ENCODE data around the gene NTNG2.

The NTNG2 gene

DNA sequence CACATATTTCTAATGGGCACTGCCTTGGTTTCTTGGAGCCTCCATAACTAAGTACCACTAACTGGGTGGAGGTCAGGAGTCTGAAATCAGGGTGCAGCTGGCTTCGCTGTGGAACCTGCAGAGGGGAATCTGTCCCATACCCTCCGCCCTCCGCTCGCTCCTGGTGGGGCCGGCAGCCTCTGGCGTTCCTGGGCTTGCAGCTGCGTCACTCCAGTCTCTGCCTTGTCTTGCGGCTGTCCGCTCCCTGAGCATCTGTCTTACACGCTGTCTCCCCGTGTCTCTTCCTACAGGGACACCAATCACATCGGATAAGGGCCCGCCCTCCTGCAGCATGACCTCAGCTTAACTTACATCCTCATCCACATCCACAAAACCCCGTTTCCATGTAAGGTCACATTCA, 45.4 kb downstream of the NTNG2 start:
- TF ChIP-seq, protein P1, sequence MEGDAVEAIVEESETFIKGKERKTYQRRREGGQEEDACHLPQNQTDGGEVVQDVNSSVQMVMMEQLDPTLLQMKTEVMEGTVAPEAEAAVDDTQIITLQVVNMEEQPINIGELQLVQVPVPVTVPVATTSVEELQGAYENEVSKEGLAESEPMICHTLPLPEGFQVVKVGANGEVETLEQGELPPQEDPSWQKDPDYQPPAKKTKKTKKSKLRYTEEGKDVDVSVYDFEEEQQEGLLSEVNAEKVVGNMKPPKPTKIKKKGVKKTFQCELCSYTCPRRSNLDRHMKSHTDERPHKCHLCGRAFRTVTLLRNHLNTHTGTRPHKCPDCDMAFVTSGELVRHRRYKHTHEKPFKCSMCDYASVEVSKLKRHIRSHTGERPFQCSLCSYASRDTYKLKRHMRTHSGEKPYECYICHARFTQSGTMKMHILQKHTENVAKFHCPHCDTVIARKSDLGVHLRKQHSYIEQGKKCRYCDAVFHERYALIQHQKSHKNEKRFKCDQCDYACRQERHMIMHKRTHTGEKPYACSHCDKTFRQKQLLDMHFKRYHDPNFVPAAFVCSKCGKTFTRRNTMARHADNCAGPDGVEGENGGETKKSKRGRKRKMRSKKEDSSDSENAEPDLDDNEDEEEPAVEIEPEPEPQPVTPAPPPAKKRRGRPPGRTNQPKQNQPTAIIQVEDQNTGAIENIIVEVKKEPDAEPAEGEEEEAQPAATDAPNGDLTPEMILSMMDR (conservative IDR thresholded peaks at IDR 0.05) = no peak
- H3K27ac ChIP-seq = no peak overlapping the region

GRCh38 chr9:132207839-132208615, 46.2 kb downstream of the NTNG2 start:
- no peak overlapping the region for H3K27ac ChIP-seq
- TF ChIP-seq, protein P1 (conservative IDR thresholded peaks at IDR 0.05) = no peak

DNA sequence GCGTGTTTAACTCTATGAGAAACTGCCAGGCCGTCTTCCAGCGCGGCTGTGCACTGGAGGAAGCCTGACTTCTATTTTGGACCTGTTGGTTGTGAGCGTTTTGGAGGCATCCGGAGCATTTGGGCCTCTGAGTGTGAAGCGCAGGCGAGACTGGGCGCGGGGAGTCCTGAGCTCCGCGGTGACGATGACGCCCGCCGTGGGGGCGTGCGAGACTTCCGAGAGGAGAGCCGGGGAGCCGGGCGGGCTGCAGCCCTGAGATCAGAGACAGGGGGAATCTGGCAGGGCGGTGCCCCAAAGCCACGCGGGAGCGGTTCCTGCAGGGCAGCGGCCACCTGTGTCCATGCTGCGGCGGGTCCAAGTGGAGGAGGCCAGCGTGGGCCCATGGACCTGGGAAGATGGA, 47.4 kb downstream of the NTNG2 start:
- TF ChIP-seq, protein P1 (conservative IDR thresholded peaks at IDR 0.05) = no peak
- no peak overlapping the region for H3K27ac ChIP-seq

DNA sequence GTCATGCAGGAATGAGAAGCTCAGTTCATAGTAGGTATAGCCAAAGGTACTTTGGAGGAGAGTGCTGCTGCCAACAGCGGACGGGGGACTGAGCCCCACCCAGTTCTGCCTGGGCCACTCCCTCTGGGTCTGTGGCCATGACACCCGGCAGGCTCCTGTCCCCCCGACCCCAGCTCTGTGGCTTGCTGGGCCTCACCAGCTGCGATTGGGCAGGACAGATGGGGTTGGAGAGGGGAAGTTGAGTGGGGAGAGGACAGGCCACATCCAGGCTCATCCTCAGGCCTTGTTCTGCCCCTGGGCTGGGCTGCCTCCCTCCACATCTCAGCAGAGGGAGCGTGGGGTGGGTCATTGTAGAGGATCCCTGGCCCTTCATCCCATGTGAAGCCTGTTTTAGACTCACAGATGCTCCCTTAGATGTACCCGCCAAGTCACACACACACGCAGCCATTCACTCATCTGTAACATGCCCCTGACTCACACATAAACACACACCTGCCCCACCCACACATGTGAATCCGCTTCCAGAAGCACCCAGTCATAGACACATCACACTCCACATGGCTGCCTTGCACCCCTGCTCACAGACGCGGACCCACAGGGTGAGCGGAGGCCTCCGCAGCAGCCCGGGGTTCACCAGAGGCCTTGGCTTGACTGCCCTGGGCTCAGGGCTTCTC, 48.8 kb downstream of the NTNG2 start:
- H3K27ac ChIP-seq = no peak overlapping the region
- TF ChIP-seq, protein P1 (conservative IDR thresholded peaks at IDR 0.05) = no peak

DNA sequence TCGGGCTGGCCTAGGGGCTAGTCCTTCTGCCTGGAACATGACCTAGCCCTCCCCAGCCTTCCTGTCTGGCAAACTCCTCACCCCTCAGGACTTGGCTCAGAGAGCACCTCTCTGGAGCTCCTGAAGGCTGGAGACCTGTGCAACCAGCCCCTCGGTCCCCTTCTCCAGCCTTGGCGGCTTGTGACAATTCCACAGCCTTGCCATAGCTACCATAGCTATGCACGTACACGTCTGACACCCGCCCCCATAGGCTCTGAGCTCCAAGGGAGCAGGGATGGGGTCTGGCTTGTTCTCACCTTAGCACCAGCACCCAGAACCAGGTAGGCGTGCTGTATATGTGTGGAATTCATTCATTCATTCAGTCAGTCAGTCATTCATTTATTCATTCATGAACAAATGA, 49.7 kb downstream of the NTNG2 start:
- TF ChIP-seq, protein P1 (conservative IDR thresholded peaks at IDR 0.05) = no peak
- H3K27ac ChIP-seq = no peak overlapping the region

- TF ChIP-seq, protein P1 (conservative IDR thresholded peaks at IDR 0.05) = no peak
- H3K27ac ChIP-seq = no peak overlapping the region
These were observed 52.3 kb downstream of the NTNG2 start for GRCh38 chr9:132214027-132214622.

DNA sequence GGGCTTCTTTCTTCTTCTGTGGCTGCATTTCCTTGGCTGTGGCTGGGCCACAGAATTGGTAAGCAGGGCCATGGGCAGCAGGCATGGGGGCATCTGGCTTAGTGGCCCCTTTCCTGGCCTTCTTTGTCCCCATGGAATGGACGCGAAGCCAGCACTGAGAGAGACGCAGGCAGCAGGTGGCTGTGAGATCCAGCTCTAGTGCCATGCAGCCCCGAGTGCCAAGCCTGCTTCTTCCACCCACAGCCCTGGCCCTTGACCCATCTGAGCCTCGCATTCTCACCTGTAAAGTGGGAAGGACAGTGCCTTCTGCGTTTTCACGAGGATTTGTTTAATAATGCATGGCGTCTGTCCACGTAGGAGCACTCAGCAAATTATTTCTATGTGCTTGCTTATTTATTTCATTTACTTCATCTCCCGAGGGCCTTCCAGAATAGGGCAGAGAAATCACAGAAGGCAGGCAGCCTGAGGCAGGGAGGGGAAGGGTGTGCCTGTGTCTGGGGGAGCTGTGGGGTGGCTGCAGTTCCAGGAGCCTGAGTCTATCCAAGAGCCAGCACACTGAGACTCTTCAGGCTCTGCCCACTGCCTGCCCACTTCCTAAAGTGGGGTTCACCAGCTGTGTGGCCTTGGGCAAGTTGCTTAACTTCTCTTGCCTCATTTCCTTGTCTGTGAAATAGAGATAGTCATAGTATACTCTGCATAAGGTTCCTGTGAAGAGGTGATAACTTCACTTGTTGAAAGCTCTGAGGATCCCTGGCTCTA, 55.2 kb downstream of the NTNG2 start:
- no peak overlapping the region for H3K27ac ChIP-seq
- TF ChIP-seq, protein P1 (conservative IDR thresholded peaks at IDR 0.05) = no peak
